ENCODE results near the gene HES1. TPM values are rescaled to one million over a fixed set of nuclear protein-coding genes. Genes with fewer than 3 reads are reported as not detected.

Gene HES1
- total RNA-seq, 3 donors from 2014 or later: 0.23 to 0.52 (median 0.37) TPM

DNA sequence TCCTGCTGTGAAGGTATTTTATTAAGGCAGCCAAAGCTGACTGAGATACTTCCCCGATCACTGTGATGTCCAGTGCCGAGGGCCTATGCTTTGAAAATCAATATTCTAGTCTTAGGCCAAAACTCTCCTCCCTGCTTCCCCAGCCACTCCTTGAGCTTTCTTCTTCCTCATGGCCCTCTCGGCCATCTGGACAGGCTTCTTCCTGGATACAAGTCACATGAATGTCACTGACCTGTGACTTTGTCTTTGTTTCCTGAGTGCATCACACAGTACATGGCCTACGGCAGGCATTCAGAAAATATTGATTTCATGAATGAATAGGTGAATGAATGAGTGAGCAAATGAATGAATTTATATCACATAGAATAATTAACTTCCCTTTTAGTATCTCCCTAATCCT lies 24.6 kb upstream of the HES1 start:
- DNase-seq: no peak
- Mint-ChIP-seq H3K9me3 (no peaks in the 10 kb centered on the region), H3K27me3 (ENCODE audit: low read depth) (peaks cover 3% of the 10 kb centered on the region), H3K4me3 (no peak overlapping the region), H3K36me3 (ENCODE audit: insufficient read depth) (no peaks in the 10 kb centered on the region), H3K4me1 (ENCODE audit: low read depth) (peaks cover 9% of the 10 kb centered on the region)
- no peak for ATAC-seq

DNA sequence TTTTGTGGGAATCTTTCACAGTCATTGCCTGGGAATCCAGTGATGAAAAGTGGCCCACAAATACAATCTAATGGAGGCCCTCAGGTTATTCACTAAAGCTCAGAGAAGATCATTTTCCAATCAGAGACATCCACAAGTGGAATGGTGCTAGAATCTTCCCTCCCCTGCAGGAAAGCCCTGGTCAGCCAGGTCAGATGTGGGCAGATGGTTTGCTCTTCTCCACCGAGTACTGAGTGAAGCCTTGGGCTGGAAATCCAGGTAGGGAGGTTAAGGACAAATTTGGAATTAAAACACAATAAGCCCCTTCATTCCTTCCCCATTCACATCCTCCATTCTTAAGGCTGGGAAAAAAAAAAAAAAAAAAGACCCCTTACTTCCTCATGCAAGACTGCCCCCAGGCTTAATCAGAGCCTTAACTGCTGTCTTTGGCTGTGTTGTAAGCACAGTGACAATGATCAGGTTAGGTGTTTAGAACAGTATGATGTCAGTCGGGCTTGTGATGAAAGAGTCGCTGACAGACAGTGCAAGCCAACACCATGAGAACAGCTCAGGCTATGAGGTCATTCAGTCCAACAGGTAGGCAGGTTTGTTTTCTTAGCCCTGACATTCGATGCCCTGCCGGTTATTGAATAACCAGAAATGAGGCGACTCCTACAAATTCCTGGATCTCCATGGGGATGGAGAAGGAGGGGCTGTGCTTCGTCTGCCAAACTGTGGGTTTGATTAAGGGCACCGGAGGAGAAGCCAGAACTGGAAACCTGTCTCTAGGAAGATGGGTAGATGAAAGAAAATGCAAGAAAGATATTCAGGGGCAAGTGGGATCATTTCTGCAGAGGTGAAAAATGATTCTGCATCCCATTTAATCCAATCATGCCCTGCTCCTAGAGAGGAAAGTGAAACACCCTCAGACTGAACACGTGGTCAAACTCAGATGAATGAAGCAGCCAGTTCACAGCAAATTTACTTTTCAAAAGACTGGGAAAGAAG lies 23.5 kb upstream of the HES1 start:
- no peaks in the 10 kb centered on the region for H3K9me3 Mint-ChIP-seq
- H3K4me3 Mint-ChIP-seq: no peak overlapping the region
- peaks cover 9% of the 10 kb centered on the region for H3K27me3 Mint-ChIP-seq (ENCODE audit: low read depth)
- no peaks in the 10 kb centered on the region for H3K36me3 Mint-ChIP-seq (ENCODE audit: insufficient read depth)
- DNase-seq (no peak), ATAC-seq (no peak)
- H3K4me1 Mint-ChIP-seq (ENCODE audit: low read depth): peaks cover 3% of the 10 kb centered on the region

DNA sequence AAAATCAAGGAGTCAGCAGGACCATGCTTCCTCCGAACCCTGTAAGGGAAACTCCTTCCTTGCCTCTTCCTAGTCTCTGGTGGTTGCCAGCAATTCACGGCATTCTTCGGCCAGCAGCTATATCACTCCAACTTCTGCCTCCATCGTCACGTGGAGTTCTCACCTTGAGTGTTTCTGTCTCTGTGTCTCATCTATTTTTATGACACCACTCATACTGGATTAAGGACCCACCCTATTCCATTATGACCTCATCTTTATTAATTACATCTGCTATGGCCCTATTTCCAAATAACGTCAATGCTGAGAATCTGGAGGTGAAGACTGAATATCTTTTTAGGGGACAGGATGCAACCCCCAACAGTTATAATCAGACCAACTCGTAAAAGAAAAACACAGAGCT lies 21.8 kb upstream of the HES1 start:
- Mint-ChIP-seq H3K4me1 (ENCODE audit: low read depth) (peaks cover 3% of the 10 kb centered on the region), H3K27me3 (ENCODE audit: low read depth) (peaks cover 11% of the 10 kb centered on the region), H3K9me3 (no peaks in the 10 kb centered on the region), H3K36me3 (ENCODE audit: insufficient read depth) (no peaks in the 10 kb centered on the region), H3K4me3 (no peak overlapping the region)
- DNase-seq: no peak
- ATAC-seq: no peak

GRCh38 chr3:194117104-194117845 lies 18.7 kb upstream of the HES1 start:
- no peaks in the 10 kb centered on the region for H3K9me3 Mint-ChIP-seq
- no peaks in the 10 kb centered on the region for H3K4me1 Mint-ChIP-seq (ENCODE audit: low read depth)
- peaks cover 19% of the 10 kb centered on the region for H3K27me3 Mint-ChIP-seq (ENCODE audit: low read depth)
- DNase-seq (no peak), ATAC-seq (no peak)
- no peaks in the 10 kb centered on the region for H3K36me3 Mint-ChIP-seq (ENCODE audit: insufficient read depth)
- no peak overlapping the region for H3K4me3 Mint-ChIP-seq

DNA sequence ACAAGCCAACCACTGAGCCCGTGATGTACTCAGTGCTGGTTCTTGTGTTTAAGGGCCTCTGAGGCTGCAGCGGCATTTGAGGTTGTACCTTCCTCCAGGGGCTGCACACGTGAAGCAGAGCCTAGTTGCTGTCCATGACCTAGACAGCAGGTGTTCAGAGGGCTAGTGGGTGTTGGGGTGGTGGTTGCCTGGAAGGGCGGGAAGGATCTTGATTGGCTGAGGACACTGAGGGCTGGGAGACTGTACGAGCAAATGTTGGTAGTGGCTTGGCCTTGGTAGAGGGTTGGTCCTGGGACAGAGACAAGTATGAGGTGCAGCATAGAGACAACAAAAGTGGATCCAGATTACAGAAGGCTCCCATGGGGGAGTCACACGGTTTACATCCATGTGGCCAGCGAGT lies 17.0 kb upstream of the HES1 start:
- Mint-ChIP-seq H3K9me3 (no peaks in the 10 kb centered on the region), H3K27me3 (ENCODE audit: low read depth) (peaks cover 23% of the 10 kb centered on the region), H3K4me1 (ENCODE audit: low read depth) (no peaks in the 10 kb centered on the region), H3K4me3 (no peak overlapping the region), H3K36me3 (ENCODE audit: insufficient read depth) (no peaks in the 10 kb centered on the region)
- DNase-seq (no peak), ATAC-seq (no peak)

GRCh38 chr3:194119831-194120590 lies 15.9 kb upstream of the HES1 start:
- H3K36me3 Mint-ChIP-seq (ENCODE audit: insufficient read depth): no peaks in the 10 kb centered on the region
- H3K4me1 Mint-ChIP-seq (ENCODE audit: low read depth): no peaks in the 10 kb centered on the region
- no peak overlapping the region for H3K4me3 Mint-ChIP-seq
- no peaks in the 10 kb centered on the region for H3K9me3 Mint-ChIP-seq
- DNase-seq (no peak), ATAC-seq (no peak)
- H3K27me3 Mint-ChIP-seq (ENCODE audit: low read depth): peaks cover 23% of the 10 kb centered on the region

DNA sequence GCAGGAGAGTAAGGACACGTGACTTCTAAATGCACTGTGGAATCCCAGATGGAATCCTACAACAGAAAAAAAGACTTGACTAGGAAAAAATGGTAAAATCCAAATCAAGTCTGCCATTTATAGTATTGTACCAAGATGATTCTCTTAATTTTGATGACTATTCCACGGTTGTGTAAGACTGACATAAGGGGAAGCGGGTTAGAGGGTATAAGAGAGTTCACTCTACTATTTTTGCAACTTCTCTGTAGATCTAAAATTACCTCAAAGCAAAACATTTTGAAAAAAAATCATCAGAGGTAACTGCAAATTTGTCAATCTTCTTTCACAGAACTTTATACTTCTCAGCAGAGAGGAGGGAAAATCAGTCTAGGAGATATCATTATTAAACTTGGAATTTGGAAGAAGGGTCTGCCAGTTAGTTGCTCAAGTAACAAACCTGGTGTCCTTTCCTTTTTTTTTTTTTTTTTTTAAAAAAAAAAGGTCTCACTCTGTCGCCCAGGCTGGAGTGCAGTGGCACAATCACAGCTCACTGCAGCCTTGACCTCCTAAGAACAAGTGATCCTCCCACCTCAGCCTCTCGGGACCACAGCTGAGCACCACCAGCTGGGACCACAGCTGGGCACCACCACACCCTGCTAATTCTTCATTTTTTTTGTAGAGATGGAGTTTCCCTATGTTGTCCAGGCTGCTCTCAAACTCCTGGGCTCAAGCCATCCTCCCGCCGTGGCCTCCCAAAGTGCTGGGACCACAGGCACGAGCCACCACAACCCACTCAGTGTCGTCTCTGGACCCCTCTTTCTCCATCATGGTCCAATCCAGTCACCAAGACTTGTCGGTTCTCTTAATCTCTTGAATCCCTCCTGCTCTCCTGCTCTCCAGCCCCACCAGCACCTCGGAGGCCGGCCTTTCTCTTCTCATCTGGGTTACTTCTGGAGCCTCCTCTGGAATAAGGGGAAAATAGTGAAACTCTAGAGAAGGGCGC lies 14.9 kb upstream of the HES1 start:
- ATAC-seq (no peak), DNase-seq (no peak)
- Mint-ChIP-seq H3K27me3 (ENCODE audit: low read depth) (peaks cover 25% of the 10 kb centered on the region), H3K4me1 (ENCODE audit: low read depth) (no peaks in the 10 kb centered on the region), H3K9me3 (no peaks in the 10 kb centered on the region), H3K36me3 (ENCODE audit: insufficient read depth) (no peaks in the 10 kb centered on the region), H3K4me3 (no peak overlapping the region)

GRCh38 chr3:194121891-194122631 lies 13.9 kb upstream of the HES1 start:
- DNase-seq (no peak), ATAC-seq (no peak)
- Mint-ChIP-seq H3K27me3 (ENCODE audit: low read depth) (peaks cover 25% of the 10 kb centered on the region), H3K4me3 (no peak overlapping the region), H3K4me1 (ENCODE audit: low read depth) (no peaks in the 10 kb centered on the region), H3K9me3 (no peaks in the 10 kb centered on the region), H3K36me3 (ENCODE audit: insufficient read depth) (no peaks in the 10 kb centered on the region)

DNA sequence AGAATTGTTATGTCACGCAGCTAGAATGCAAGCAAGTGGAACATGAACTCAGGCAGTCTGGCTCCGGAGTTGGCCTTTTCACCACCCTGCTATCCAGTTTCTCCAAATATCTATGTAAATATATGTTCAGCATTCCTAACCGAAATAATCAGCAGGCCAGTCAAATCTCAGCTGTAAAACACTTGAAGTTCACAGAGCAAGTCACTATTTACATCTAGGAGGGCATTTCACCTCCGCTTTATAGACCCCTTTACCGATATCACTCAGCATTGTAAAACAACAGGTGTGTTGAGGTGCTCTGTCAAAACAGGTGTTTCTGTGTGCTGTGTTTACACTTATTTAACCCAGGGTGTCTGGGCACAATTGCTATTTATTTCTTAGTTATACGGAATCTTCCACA lies 12.2 kb upstream of the HES1 start:
- no peak for ATAC-seq
- H3K9me3 Mint-ChIP-seq: no peaks in the 10 kb centered on the region
- no peak overlapping the region for H3K4me3 Mint-ChIP-seq
- peaks cover 37% of the 10 kb centered on the region for H3K27me3 Mint-ChIP-seq (ENCODE audit: low read depth)
- no peaks in the 10 kb centered on the region for H3K36me3 Mint-ChIP-seq (ENCODE audit: insufficient read depth)
- DNase-seq: no peak
- no peaks in the 10 kb centered on the region for H3K4me1 Mint-ChIP-seq (ENCODE audit: low read depth)

- Mint-ChIP-seq H3K4me1 (ENCODE audit: low read depth) (no peaks in the 10 kb centered on the region), H3K9me3 (no peaks in the 10 kb centered on the region), H3K27me3 (ENCODE audit: low read depth) (peaks cover 35% of the 10 kb centered on the region), H3K36me3 (ENCODE audit: insufficient read depth) (no peaks in the 10 kb centered on the region), H3K4me3 (no peak overlapping the region)
- no peak for ATAC-seq
- no peak for DNase-seq
These were observed 11.8 kb upstream of the HES1 start for GRCh38 chr3:194124193-194124592.

DNA sequence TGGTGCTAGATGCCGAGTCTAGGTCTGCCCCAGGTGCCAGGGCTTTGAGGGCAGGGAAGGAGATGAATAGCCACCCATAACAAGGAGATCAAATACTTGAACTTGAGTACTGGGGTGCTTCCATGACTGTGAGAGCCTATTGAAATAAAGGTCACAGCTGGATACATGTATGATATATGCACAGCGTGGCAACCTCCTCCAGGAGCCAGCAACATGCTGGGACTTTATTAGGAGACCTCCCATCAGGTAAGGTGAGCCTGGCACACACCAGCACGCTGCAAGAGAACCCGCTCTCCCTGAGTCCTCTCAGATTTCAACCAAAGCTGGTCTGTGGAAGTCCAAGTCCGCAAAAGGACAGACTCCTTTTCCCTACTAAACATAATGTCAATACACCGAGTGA lies 10.5 kb upstream of the HES1 start:
- no peaks in the 10 kb centered on the region for H3K4me1 Mint-ChIP-seq (ENCODE audit: low read depth)
- H3K9me3 Mint-ChIP-seq: no peaks in the 10 kb centered on the region
- no peak for DNase-seq
- no peaks in the 10 kb centered on the region for H3K36me3 Mint-ChIP-seq (ENCODE audit: insufficient read depth)
- peaks cover 36% of the 10 kb centered on the region for H3K27me3 Mint-ChIP-seq (ENCODE audit: low read depth)
- no peak for ATAC-seq
- H3K4me3 Mint-ChIP-seq: no peak overlapping the region

GRCh38 chr3:194126790-194127189 lies 9.2 kb upstream of the HES1 start:
- Mint-ChIP-seq H3K4me1 (ENCODE audit: low read depth) (peaks cover 9% of the 10 kb centered on the region), H3K9me3 (no peaks in the 10 kb centered on the region), H3K4me3 (no peak overlapping the region), H3K27me3 (ENCODE audit: low read depth) (peaks cover 41% of the 10 kb centered on the region), H3K36me3 (ENCODE audit: insufficient read depth) (no peaks in the 10 kb centered on the region)
- no peak for DNase-seq
- ATAC-seq: no peak
